Tibial artery (tissue), 4 donors: ENCODE measurements around the gene MEX3B.

ENCODE experiments used
- DNase-seq, 2 donors: peaks; one replicate each; pipeline ENCODE4 v3.0.0-alpha.2; 2019
- H3K27ac ChIP-seq, 2 donors: fragments of 200-600 bp; sonication (generic) in 1 of 2; 1 replicate in 1 of 2; 2 replicates in 1 of 2; pipeline ENCODE4 v1.5.1; 2018 to 2019; ENCODE audit warnings: mild to moderate bottlenecking in 1 of 2
- H3K27me3 ChIP-seq, 2 donors: fragments of 200-600 bp; sonication (generic) in 1 of 2; one replicate each; pipeline versions ENCODE4 v1.5.1 to v1.6.0; 2016 to 2019
- H3K36me3 ChIP-seq, 3 donors: fragments of 200-600 bp; sonication (generic) in 2 of 3; one replicate each; pipeline ENCODE4 v1.5.1; 2016 to 2019; ENCODE audit warnings: mild to moderate bottlenecking in 2 of 3
- H3K4me1 ChIP-seq, 4 donors: fragments of 200-600 bp; sonication (generic) in 2 of 4; 1 replicate in 3 of 4; 2 replicates in 1 of 4; pipeline ENCODE4 v1.5.1; 2016 to 2019
- H3K4me3 ChIP-seq, 2 donors: fragments of 200-600 bp; sonication (generic) in 1 of 2; 1 replicate in 1 of 2; 2 replicates in 1 of 2; pipeline ENCODE4 v1.5.1; 2018 to 2019; ENCODE audit warnings: mild to moderate bottlenecking in 2 of 2
- H3K9me3 ChIP-seq, 3 donors: fragments of 200-600 bp; sonication (generic) in 1 of 3; one replicate each; pipeline ENCODE4 v1.5.1; 2016 to 2019
- intact Hi-C: fragments of 100-400 bp; cut with DNase I; formaldehyde crosslinking; loops from one replicate; pipeline ENCODE4 v1.15.0; 2023; ENCODE audit warnings: low total_unique reads
- TF ChIP-seq, protein P1 (sequence below), 2 experiments: fragments of 200-600 bp in 1 of 2; fragments of 450-650 bp in 1 of 2; IDR thresholded peaks; one replicate each; pipeline ENCODE4 v1.5.1; 2017 to 2019; ENCODE audit warnings: antibody characterized with exemption in 2 of 2, mild to moderate bottlenecking in 1 of 2, moderate library complexity in 1 of 2

MEX3B gene

DNA sequence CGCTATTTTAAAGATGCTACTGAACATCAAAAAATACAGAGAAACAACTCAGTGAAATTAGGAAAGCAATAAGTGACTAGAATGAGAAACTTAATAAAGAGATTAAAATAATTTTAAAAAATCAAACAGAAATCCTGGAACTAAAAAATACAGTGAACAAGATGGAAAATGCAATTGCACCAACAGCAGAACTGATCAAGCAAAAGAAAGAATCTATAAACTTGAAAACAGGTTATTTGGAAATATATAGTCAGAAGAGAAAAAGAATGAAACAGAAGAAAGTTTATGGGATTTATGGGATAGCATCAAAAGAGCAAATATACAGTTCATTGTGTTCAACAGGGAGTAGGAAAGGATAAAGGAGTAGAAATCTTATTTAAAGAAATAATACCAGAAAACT, 53.3 kb downstream of the MEX3B start:
- H3K4me3 ChIP-seq: no peak overlapping the region
- no peak for DNase-seq
- no peaks in the 10 kb centered on the region for H3K27me3 ChIP-seq
- TF ChIP-seq, protein P1, sequence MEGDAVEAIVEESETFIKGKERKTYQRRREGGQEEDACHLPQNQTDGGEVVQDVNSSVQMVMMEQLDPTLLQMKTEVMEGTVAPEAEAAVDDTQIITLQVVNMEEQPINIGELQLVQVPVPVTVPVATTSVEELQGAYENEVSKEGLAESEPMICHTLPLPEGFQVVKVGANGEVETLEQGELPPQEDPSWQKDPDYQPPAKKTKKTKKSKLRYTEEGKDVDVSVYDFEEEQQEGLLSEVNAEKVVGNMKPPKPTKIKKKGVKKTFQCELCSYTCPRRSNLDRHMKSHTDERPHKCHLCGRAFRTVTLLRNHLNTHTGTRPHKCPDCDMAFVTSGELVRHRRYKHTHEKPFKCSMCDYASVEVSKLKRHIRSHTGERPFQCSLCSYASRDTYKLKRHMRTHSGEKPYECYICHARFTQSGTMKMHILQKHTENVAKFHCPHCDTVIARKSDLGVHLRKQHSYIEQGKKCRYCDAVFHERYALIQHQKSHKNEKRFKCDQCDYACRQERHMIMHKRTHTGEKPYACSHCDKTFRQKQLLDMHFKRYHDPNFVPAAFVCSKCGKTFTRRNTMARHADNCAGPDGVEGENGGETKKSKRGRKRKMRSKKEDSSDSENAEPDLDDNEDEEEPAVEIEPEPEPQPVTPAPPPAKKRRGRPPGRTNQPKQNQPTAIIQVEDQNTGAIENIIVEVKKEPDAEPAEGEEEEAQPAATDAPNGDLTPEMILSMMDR (IDR thresholded peaks at IDR 0.05): no peak
- no peak overlapping the region for H3K27ac ChIP-seq
- no peaks in the 10 kb centered on the region for H3K36me3 ChIP-seq
- intact Hi-C loops: no loop called here
- H3K9me3 ChIP-seq: peaks cover 0 to 18% (median 4%) of the 10 kb centered on the region in 3 donors
- H3K4me1 ChIP-seq: no peaks in the 10 kb centered on the region
